ENCODE measurements around the gene CMTM8.

CMTM8 gene

GRCh38 chr3:32347343-32348125 is 109.1 kb downstream of the CMTM8 start:
- no peak for DNase-seq

DNA sequence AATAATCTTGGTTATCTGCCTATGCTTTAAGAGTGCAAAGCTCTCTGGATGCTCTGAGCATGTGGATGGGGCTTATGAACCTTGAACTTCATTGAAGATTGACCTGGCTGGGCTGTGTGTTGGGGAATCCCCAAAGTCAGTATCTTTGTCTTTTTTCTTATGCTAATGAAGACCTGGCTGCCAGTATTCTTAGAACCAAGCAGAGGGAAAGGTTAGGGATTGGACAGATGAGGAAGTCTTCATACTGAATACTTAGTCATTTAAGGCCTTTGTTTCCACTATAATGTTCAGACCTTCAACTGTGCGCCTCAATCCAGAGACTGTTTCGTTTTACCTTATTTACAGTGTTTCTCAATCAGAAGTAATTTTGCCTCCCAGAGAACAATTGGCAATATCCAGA is 110.7 kb downstream of the CMTM8 start:
- no peak for DNase-seq

DNA sequence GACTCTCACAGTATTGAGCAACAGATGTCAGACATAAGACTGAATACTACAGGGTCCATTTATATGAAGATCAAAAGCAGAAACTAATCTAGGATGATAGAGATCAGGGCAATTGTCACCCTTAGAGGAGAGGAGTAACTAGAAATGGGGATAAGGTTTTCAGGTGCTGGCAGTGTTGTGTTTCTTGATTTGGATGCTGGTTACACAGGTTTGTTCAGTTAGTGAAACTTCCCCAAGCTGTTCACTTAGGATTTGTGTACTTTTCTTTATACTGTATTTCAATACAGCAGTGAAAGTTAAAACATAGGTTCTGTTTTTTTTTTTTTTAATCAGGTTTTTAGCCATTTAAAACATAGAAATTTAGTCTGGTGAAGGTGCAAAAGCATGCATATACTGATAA is 114.1 kb downstream of the CMTM8 start:
- no peak for DNase-seq

DNA sequence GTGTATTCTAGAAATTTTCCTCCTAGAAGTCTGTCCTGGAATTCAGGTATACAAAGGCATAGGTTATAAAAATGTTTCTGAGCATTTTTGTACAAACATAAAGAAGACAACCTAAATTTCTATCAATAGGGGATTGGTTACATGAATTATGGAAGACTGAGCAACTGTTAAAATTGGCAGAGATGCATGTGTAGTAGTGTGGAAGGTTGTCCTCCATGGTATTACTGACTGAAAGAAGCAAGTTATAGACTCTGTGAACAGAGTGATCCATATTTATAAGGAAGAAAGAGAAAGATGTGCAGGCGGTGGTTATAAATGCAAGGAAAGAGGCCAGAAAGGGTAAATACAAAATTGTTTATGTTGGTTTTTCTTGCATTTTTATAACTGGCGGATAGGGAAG is 114.9 kb downstream of the CMTM8 start:
- no peak for DNase-seq

DNA sequence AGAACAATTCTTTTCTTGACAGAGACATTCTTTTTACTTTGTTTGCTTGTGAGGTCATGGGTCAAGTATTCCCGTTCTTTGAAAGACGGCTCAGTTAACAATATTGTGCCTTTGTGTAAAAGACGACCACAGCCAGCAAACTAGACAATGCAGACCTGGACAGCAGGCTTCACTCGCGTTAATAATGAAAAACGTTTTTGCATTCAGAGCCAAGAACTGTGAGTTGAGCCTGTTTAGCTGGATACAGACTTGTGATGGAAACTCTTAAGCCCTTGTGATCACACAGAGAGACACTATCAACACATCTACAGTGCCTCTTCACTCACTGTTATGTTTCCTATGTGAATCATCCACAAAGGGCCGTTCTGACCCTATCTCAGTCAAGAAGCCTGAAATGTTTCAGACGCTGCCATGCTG is 115.9 kb downstream of the CMTM8 start:
- no peak for DNase-seq

- DNase-seq: no peak
Observed at GRCh38 chr3:32355751-32356291, 117.3 kb downstream of the CMTM8 start.

DNA sequence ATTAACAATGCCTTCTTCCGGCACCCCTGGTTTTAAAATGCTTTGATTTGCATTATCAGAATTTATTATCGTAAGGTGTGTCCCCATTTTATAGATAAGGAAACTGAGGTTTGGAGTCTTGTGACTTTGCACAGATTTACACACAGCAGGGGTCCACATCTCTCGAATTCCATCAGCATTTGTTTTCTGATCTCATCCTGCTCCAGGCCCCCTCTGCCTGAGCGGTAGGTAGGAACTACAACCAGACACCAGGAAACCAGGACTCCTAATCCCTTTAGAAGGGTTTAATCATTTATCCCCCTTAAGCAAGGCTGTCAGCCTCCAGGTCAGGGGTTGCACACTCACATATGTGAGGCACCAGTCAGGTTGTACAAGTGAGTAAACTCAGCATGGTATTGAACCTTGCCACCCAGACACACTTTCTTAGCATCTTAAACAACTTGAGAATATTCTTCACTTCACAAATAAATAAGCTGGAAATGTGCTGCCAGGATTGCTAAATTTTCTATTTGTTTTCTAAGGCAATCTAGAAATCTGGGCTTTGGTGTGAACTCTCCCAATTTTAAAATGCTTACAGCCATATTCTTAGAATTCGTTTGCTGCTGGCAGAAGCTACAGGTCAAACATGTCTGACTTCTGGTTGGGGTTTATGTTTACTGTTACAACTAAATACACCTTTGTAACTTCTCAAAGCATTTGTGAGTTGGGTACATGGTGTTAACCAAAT is 121.4 kb downstream of the CMTM8 start:
- no peak for DNase-seq

DNA sequence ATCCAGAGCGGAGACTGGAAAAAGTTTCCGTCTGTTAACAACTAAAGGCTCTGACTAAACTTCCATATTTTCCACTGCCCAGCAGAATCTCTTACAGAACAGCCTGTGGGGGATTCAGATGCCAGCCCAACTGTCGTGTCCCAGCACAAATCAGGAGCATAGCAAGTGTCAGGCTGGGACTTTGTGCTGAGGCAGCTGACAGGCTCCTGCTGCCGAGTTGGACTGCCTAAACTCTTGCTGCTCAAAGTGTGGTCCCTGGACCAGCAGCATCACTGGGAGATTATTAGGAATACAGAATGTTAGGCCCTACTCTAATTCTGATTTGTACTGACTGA is 122.0 kb downstream of the CMTM8 start:
- no peak for DNase-seq

GRCh38 chr3:32366638-32367397 is 128.3 kb downstream of the CMTM8 start:
- no peak for DNase-seq

DNA sequence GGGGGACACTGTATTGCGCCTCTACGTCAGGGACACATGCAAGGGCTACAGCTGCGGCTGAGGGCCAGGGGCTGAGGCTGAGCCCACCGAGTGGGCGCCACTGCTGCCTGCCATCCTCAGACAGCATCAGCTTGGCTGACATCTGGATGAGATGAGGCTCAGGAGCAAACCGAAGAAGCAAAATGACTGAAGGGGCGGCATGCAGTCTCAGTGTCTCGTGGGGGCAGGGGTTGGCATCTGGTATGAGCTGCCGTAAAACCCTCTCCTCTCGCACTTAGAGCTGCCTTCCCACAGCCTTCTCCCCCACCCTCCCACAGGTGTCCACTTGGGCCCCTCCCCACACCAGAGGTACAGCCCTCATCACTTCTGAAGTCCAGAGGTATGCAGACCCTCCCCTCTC is 129.0 kb downstream of the CMTM8 start:
- DNase-seq: peak; percentile 8

DNA sequence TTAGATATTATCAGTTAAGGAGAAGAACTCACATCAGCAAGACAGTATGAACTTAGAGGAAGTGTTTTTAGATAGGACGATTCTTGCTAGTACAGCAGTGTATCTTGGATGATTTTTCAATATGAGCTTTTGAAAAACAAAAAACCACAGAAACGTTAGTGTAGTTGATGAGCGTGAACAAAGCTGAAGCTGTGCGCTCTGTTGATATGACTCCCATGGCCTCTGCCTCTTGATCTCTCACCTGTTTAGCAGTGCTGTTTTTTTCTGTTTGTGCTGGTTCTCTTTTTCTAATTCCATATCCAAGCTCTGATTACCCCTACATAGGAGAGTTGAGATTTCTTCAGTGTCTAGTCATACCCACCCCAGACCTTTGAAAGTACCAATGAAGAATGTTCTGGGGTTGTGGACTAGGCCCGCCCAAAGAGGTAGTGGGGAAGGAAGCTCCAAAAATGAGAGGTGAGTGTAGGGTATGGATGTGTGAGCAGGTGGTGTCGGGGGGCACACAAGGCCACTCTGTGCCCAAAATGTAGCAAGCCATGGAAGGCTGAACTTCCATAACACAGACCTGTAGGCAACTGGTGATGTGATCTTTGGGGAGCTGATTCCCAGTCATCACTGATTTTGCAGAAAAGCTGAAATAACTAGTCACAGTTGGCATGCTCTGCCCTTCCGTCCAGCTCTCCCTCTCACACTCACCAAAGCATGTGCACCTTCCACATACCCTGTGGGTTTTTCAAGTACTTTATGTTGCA is 133.2 kb downstream of the CMTM8 start:
- DNase-seq: no peak

GRCh38 chr3:32372213-32372490 is 133.7 kb downstream of the CMTM8 start:
- no peak for DNase-seq

DNA sequence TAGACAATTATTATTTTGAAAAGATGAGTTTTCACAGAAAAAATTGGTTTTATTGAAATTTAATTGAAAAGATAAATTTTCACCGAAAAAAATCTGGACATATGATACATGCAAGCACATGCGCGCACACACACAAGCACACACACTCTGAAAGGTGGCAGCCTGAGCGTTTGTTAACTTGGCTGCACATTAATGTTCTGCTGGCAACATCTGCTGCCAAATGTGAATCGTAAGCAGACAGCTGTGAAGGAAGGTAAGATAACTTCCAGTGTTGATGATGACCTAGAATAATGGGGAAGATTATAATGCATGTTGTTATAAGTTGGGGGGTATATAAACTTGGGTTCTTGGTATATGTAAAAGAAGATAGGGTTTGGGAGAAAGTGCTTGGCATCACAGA is 134.8 kb downstream of the CMTM8 start:
- peak; percentile 71 for DNase-seq

DNA sequence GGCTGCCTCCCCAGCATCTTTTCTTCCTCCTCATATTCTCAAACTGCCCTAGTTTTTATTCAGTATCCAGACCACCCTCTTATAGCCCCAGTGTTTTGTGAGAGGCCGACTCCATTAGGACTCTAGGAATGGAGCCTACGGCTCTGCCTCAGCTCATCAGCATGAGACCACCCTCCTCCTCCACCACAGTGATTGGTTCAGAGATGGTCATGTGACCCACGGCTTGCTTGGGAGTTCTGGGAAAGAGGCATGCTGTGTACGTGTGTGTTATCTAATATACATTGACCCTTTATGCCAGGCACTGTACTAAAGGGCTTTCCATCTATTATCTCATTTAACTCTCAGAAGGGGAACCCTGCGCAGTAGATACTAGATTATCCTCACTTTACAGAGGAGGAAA is 135.4 kb downstream of the CMTM8 start:
- DNase-seq: no peak

- peak; percentile 20 for DNase-seq
Observed at GRCh38 chr3:32374788-32375595, 136.5 kb downstream of the CMTM8 start.

DNA sequence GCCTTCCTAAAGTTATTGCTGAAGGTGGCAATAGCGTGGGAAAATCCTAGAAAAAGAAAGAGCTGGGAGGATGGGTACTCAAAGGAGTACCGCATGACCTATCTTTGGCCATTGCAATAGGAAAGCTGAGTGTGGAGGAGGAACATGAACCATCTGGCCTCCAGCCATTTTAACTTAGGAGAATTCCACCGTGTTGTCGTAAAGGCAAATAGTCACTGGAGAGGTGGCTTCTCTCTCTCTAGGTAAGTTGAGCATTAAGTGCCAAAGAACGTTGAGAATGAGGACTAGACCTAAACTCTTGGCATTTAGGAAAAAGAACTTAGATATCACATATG is 137.1 kb downstream of the CMTM8 start:
- DNase-seq: no peak

GRCh38 chr3:32376115-32376514 is 137.6 kb downstream of the CMTM8 start:
- no peak for DNase-seq

DNA sequence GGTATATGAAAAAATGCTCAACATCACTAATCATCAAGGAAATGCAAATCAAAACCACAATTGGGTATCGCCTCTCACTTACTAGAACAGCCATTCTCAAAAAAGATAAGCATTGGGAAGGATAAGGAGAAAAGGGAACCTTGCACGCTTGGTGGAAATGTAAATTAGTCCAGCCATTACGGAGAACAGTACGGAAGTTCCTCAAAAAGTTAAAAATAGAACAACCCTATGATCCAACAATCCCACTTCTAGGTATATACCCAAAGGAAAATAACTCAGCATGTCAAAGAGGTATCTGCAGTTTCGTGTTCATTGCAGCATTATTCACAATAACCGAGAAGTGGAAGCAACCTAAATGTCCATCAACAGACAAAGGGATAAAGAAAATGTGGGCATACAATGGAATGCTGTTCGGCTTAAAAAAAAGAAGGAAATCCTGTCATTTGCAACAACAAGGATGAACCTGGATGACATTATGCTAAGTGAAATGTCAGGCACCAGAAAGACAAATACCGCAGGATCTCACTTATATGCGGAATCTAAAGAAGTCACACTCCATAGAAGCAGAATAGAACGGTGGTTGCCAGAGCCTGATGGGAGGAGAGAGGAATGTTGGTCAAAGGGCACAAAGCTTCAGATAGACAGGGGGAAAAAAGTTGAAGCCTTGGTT is 141.5 kb downstream of the CMTM8 start:
- no peak for DNase-seq

DNA sequence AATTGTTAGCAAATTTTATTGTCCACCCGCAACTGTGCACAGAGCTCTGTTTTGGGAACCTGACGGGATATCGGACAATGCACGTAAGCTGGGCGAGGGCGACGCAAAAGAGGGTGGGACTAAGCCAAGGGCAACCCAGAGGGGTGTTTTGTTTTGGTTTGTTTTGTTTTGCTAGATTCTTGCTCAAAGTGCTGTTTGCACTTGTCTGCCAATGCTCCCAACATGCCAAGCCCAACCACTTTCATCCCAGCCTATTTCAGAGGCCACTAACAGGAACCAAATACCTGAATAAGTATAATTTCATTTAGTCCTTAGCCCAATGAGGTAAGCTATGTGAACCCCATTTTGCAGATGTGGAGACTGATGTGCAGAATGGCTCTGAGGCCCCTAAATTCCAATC is 143.4 kb downstream of the CMTM8 start:
- DNase-seq: no peak

DNA sequence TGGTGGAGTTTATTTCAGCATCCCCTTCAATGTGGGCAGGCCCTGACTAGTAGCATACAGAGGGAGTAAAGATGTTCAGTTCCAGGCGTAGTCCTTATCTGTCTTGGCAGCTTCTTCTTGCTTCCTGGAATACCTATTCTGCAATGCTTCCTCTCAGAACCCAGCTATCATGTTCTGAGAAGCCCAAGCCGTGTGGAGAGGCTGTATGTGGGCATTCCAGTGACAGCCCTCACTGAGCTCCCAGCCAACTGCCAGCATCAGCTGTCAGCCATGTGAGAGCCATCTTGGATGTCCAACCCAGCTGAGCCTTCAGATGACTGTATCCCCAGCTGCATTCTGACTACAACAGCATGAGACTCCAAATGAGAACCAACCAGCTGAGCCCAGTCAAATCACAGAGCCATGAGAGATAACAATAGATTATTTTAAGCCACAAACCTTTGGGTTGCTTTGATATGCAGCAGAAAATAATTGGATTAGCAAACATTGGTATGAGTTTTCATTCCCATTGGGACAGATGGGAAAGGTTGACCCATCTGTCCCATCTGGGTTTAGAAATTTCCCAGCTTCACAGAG is 144.7 kb downstream of the CMTM8 start:
- peak; percentile 73 for DNase-seq

DNA sequence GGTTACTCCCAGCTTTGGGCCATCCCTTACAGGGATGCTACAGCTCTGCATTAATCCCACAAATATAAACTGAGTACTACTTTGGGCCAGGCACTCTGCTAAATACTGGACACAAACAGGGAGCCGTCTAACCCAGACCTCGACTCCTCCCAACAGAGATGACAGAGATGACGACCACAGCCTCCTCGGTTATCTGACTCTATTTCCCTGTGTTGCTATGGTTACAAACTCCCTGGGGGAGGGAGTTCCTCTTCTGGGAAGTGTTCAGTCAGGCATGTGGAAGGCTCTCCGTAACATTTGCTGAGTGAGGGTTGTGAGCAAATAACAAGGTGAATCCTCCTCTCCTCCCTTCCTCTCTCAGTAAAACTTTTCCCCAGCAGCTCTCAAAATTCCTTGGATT is 146.5 kb downstream of the CMTM8 start:
- DNase-seq: peak; percentile 65
